HCT116 (cell line): ENCODE data around the gene ZFP36. TPM values are rescaled to one million over a fixed set of nuclear protein-coding genes. Genes with fewer than 3 reads are reported as not detected.

ENCODE experiments used
- ATAC-seq: fragments of 200-7000 bp; cut with Tn5 transposase; 2 replicates; pipeline ENCODE4 v1.9.1; 2020; ENCODE audit warnings: mild to moderate bottlenecking, moderate library complexity
- BruUV-seq: library from RNA; stranded (reverse); fragments of 400-500 nt; replicated peaks from 2 replicates; lab custom pipeline; 2021; lab: Mats Ljungman, UMichigan
- CTCF ChIA-PET: fragments of 300-600 bp; sonication (Branson Sonifier 250); formaldehyde crosslinking; loops from one replicate; lab custom pipeline; 2021; ENCODE audit warnings: antibody characterized with exemption; lab: Charles Lee
- POLR2A ChIA-PET: fragments of 300-600, 350-600 bp; sonication (Branson Sonifier 250); formaldehyde crosslinking; loops from one replicate; lab custom pipeline; 2021; ENCODE audit warnings: antibody characterized with exemption; lab: Charles Lee
- RAD21 ChIA-PET, 2 experiments: fragments of 300-600 bp; sonication (Branson Sonifier 250); formaldehyde crosslinking; loops; one replicate each; lab custom pipeline; 2023; ENCODE audit warnings: low total read pairs in 2 of 2; ENCODE audit not compliant: uncharacterized antibody in 2 of 2, unreplicated experiment in 2 of 2, low non-redundant PET in 1 of 2; lab: Charles Lee
- DNase-seq: peaks from one replicate; pipeline ENCODE4 v3.0.0-alpha.2; 2010; ENCODE audit warnings: low read depth, low spot score
- H2AFZ ChIP-seq: fragments of 200-600 bp; shearing (Covaris generic), sonication (generic); 2 replicates; pipeline ENCODE4 v1.6.1; 2017; ENCODE audit warnings: low read depth, mixed run types, mixed read lengths, antibody characterized with exemption, low read length; ENCODE audit not compliant: poor library complexity, severe bottlenecking
- H3K27ac ChIP-seq: 2 replicates; pipeline ENCODE4 v1.5.1; 2012; ENCODE audit warnings: low read depth, low read length
- H3K27me3 ChIP-seq: fragments of 200-600 bp; sonication (generic); 2 replicates; pipeline ENCODE4 v1.6.1; 2016; ENCODE audit warnings: mixed run types, low read length, mixed read lengths; ENCODE audit not compliant: insufficient read depth
- H3K36me3 ChIP-seq, 2 experiments: fragments of 200-500 bp in 1 of 2; fragments of 200-600 bp in 1 of 2; sonication (Bioruptor generic) in 1 of 2; sonication (generic) in 1 of 2; 2 replicates each; pipeline versions ENCODE4 v1.5.1 to v1.6.1; 2014 to 2016; ENCODE audit warnings: low read length in 2 of 2, inconsistent platforms in 1 of 2, mixed read lengths in 1 of 2, mixed run types in 1 of 2; ENCODE audit not compliant: insufficient read depth in 2 of 2, control insufficient read depth in 1 of 2
- H3K4me1 ChIP-seq, 2 experiments: fragments of 200-600 bp in 1 of 2; sonication (generic) in 1 of 2; 2 replicates each; pipeline versions ENCODE4 v1.5.1 to v1.6.1; 2012 to 2017; ENCODE audit warnings: low read length in 2 of 2, inconsistent platforms in 1 of 2, mild to moderate bottlenecking in 1 of 2, mixed read lengths in 1 of 2, mixed run types in 1 of 2, moderate library complexity in 1 of 2; ENCODE audit not compliant: insufficient read depth in 2 of 2, control insufficient read depth in 1 of 2
- H3K4me2 ChIP-seq: fragments of 200-600 bp; sonication (generic); 2 replicates; pipeline ENCODE4 v1.6.1; 2017; ENCODE audit warnings: mixed run types, low read length, mixed read lengths
- H3K4me3 ChIP-seq, 2 experiments: fragments of 200-600 bp in 1 of 2; sonication (generic) in 1 of 2; replicated peaks in 1 of 2; 2 replicates each; pipeline ENCODE4 v1.5.1; 2011 to 2016; ENCODE audit warnings: low read length in 2 of 2, control low read depth in 1 of 2, low read depth in 1 of 2, mild to moderate bottlenecking in 1 of 2, mixed read lengths in 1 of 2, mixed run types in 1 of 2
- H3K79me2 ChIP-seq: fragments of 200-600 bp; sonication (generic); 2 replicates; pipeline ENCODE4 v1.6.1; 2017; ENCODE audit warnings: mild to moderate bottlenecking, mixed run types, low read length, moderate library complexity, mixed read lengths; ENCODE audit not compliant: insufficient read depth
- H3K9ac ChIP-seq: fragments of 200-600 bp; sonication (generic); 2 replicates; pipeline ENCODE4 v1.6.1; 2016; ENCODE audit warnings: low read length, mixed read lengths
- H3K9me2 ChIP-seq: fragments of 200-600 bp; sonication (generic), shearing (Covaris generic); 2 replicates; pipeline ENCODE4 v1.6.1; 2017; ENCODE audit warnings: mixed run types, mild to moderate bottlenecking, moderate library complexity; ENCODE audit not compliant: insufficient read depth
- H3K9me3 ChIP-seq, 2 experiments: fragments of 200-500 bp in 1 of 2; fragments of 200-600 bp in 1 of 2; sonication (Bioruptor generic) in 1 of 2; sonication (generic) in 1 of 2; 2 replicates each; pipeline ENCODE4 v1.6.1; 2014 to 2017; ENCODE audit warnings: low read length in 2 of 2, mixed read lengths in 2 of 2, inconsistent platforms in 1 of 2, low read depth in 1 of 2, mild to moderate bottlenecking in 1 of 2, mixed run types in 1 of 2, moderate library complexity in 1 of 2; ENCODE audit not compliant: control insufficient read depth in 1 of 2, insufficient read depth in 1 of 2
- H4K20me1 ChIP-seq: fragments of 200-600 bp; sonication (generic), shearing (Covaris generic); 2 replicates; pipeline ENCODE4 v1.6.1; 2017; ENCODE audit warnings: mixed run types, mild to moderate bottlenecking, moderate library complexity; ENCODE audit not compliant: insufficient read depth
- ATF3 ChIP-seq: IDR thresholded peaks from 2 replicates; pipeline ENCODE4 v1.6.1; 2012
- CEBPB ChIP-seq: IDR thresholded peaks from 2 replicates; pipeline ENCODE4 v1.6.1; 2012; ENCODE audit warnings: low read depth
- CTCF ChIP-seq, 3 experiments: fragments of 200-600 bp in 1 of 3; sonication (generic) in 1 of 3; IDR thresholded peaks in 2 of 3; conservative IDR thresholded peaks in 1 of 3; 2 replicates each; pipeline ENCODE4 v1.5.1; 2012 to 2017; ENCODE audit warnings: low read depth in 2 of 3, low read length in 2 of 3, antibody characterized with exemption in 1 of 3, borderline replicate concordance in 1 of 3, control low read depth in 1 of 3, mild to moderate bottlenecking in 1 of 3, mixed read lengths in 1 of 3, mixed run types in 1 of 3, moderate library complexity in 1 of 3; ENCODE audit not compliant: insufficient read depth in 1 of 3
- EGR1 ChIP-seq: IDR thresholded peaks from 2 replicates; pipeline ENCODE4 v1.6.1; 2012; ENCODE audit warnings: low read depth
- ELF1 ChIP-seq: IDR thresholded peaks from 2 replicates; pipeline ENCODE4 v1.6.1; 2012; ENCODE audit warnings: low read depth, borderline replicate concordance
- EZH2 ChIP-seq: fragments of 200-600 bp; sonication (generic); IDR thresholded peaks from 2 replicates; pipeline ENCODE4 v1.6.1; 2017; ENCODE audit warnings: antibody characterized with exemption, mixed run types
- FOSL1 ChIP-seq: IDR thresholded peaks from 2 replicates; pipeline ENCODE4 v1.6.1; 2012; ENCODE audit warnings: low read depth
- JUND ChIP-seq: IDR thresholded peaks from 2 replicates; pipeline ENCODE4 v1.6.1; 2012
- MAX ChIP-seq: IDR thresholded peaks from 2 replicates; pipeline ENCODE4 v1.6.1; 2012
- POLR2A ChIP-seq: IDR thresholded peaks from 2 replicates; pipeline ENCODE4 v1.7.0; 2011; ENCODE audit warnings: borderline replicate concordance; ENCODE audit not compliant: insufficient read depth, insufficient read length; ENCODE audit errors: extremely low read depth
- RAD21 ChIP-seq: IDR thresholded peaks from 2 replicates; pipeline ENCODE4 v1.6.1; 2012; ENCODE audit warnings: low read depth, mild to moderate bottlenecking
- SIN3A ChIP-seq: IDR thresholded peaks from 2 replicates; pipeline ENCODE4 v1.6.1; 2012; ENCODE audit warnings: low read depth
- TCF7L2 ChIP-seq: IDR thresholded peaks from 2 replicates; pipeline ENCODE4 v1.7.0; 2011; ENCODE audit warnings: borderline replicate concordance, inconsistent platforms; ENCODE audit not compliant: insufficient read depth, insufficient read length; ENCODE audit errors: extremely low read depth
- YY1 ChIP-seq: IDR thresholded peaks from 2 replicates; pipeline ENCODE4 v1.6.1; 2011; ENCODE audit warnings: low read length, low read depth, moderate library complexity, mild to moderate bottlenecking; ENCODE audit not compliant: insufficient replicate concordance; ENCODE audit errors: extremely low read depth
- ZFX ChIP-seq: fragments of 450-650 bp; IDR thresholded peaks from 2 replicates; pipeline ENCODE4 v1.6.1; 2017
- ZNF274 ChIP-seq: fragments of 200-500 bp; sonication (Bioruptor generic); IDR thresholded peaks from 2 replicates; pipeline ENCODE4 v1.6.1; 2014; ENCODE audit warnings: mild to moderate bottlenecking, low read depth, low read length, inconsistent platforms
- intact Hi-C: fragments of 100-400 bp; cut with micrococcal nuclease; formaldehyde crosslinking; loops from 2 replicates; pipeline ENCODE4 v1.10.0; 2022
- total RNA-seq: library from RNA; stranded (reverse); gene quantifications from one replicate; pipeline ENCODE4 v1.2.1, GENCODE V29; 2021; ENCODE audit not compliant: unreplicated experiment

The ZFP36 gene
- total RNA-seq, 1 experiment from 2014 or later: 131 TPM

GRCh38 chr19:39360599-39360998, 46.0 kb upstream of the ZFP36 start:
- CTCF ChIA-PET: interaction anchor here (0.6 kb wide), 1 partner anchor 18 kb away, joined by 4 read pairs; the partner anchor contains the start of gene SAMD4B

More at GRCh38 chr19:39360599-39360998, 46.0 kb upstream of the ZFP36 start:
- H3K9ac ChIP-seq: no peak overlapping the region
- H3K4me3 ChIP-seq: no peak overlapping the region
- H3K27ac ChIP-seq: no peak overlapping the region
- H3K9me2 ChIP-seq: no peaks in the 10 kb centered on the region
- no peaks in the 10 kb centered on the region for H3K27me3 ChIP-seq
- no peak overlapping the region for H3K4me2 ChIP-seq
- ChIA-PET RAD21 (no interaction called here), POLR2A (no interaction called here)
- BruUV-seq: no TSS peak
- peaks cover 0 to 11% of the 10 kb centered on the region in 2 experiments; a peak in 2 of 4 replicates for H3K4me1 ChIP-seq
- H3K36me3 ChIP-seq: peaks cover 32 to 61% of the 10 kb centered on the region in 2 experiments; a peak in 3 of 4 replicates
- TF ChIP-seq ATF3: no peak
- no peak for TF ChIP-seq EGR1
- no peak for TF ChIP-seq ZFX
- no peak for TF ChIP-seq CTCF (IDR thresholded peaks at IDR 0.05 in 2 of 3, conservative IDR thresholded peaks at IDR 0.05 in 1 of 3; ENCODE audit: borderline replicate concordance in 1 of 3, insufficient read depth in 1 of 3, low read depth in 2 of 3, low read length in 2 of 3)
- TF ChIP-seq ELF1: no peak
- TF ChIP-seq ZNF274: no peak
- no peak for TF ChIP-seq RAD21
- TF ChIP-seq CEBPB: no peak
- no peak for TF ChIP-seq EZH2
- no peak for TF ChIP-seq POLR2A
- TF ChIP-seq JUND: no peak
- TF ChIP-seq FOSL1: no peak
- no peak for TF ChIP-seq MAX
- TF ChIP-seq SIN3A: no peak
- TF ChIP-seq YY1: no peak
- no peak for TF ChIP-seq TCF7L2
- DNase-seq (no peak), ATAC-seq (no peak)
- H4K20me1 ChIP-seq: no peaks in the 10 kb centered on the region; the same call in 1 of the 2 replicates
- intact Hi-C loops: no loop called here
- H3K9me3 ChIP-seq: no peaks in the 10 kb centered on the region
- H2AFZ ChIP-seq: no peak overlapping the region
- H3K79me2 ChIP-seq: peaks cover 11% of the 10 kb centered on the region; the same call in 1 of the 2 replicates
